GM19395 (cell line): ENCODE results near the gene TMEM266.

Source experiments
- ATAC-seq: cut with Tn5 transposase; IDR thresholded peaks from one replicate; pipeline ENCODE4 v1.9.1; 2021; ENCODE audit warnings: mild to moderate bottlenecking, moderate library complexity; ENCODE audit not compliant: unreplicated experiment

TMEM266 gene

GRCh38 chr15:76234337-76234889, 174.6 kb downstream of the TMEM266 start:
- ATAC-seq = no peak

- ATAC-seq = no peak
Observed at GRCh38 chr15:76235186-76235826, 175.5 kb downstream of the TMEM266 start.

DNA sequence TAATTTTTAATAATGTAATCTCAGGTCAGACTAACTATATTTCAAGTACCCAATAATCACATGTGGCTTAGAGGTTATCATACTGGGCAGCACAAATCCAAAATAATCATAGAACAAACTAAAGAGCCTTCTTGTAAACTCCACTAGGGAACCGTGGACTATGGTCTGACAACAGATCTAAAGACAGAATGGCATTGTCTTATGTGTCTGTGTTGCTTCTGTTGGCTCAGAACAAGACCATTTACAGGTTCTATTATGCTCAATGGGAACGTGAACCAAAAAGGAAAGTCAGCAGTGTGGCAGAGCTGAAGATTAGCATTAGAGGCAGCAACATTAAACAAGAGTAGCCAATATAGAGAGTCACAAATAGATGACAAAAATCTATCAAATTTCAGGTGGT, 176.6 kb downstream of the TMEM266 start:
- no peak for ATAC-seq

DNA sequence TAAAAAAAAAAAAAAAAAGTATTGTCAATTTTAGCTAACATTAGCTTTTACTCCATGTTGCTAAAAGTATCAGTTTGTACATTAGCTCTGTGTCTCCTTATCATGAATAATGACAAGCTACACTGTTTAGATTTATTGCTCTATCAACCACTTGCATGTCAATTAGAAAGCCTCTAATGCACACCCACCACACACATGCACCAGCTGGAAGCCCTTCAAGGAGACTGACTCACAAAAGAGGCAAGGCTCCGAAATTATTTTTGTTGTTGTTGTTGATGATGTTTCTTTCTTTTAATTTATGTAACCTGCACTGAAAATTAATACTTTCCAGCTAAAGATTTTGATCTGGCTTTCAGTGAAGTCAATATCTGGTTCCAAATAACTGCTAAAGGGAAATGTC, 180.0 kb downstream of the TMEM266 start:
- no peak for ATAC-seq

GRCh38 chr15:76245072-76245610, 185.4 kb downstream of the TMEM266 start:
- no peak for ATAC-seq

DNA sequence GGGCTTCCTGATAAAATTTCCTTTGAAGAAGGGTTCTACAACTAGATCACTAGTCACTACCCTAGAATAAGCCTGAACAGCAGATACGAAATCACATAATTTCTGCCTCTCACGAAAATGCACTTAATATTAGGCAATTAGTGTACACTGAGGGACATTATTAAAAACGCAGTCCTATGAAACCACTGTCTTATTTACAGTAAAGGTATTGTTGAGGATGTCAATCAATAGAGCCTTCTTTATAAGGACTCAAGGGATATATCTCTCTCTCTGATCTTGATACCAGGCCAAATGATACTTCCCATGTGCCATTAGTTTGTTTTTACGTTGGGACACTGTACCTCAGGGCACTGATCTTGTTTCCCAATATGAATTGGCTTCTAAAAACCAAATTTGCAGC, 191.9 kb downstream of the TMEM266 start:
- ATAC-seq = no peak

DNA sequence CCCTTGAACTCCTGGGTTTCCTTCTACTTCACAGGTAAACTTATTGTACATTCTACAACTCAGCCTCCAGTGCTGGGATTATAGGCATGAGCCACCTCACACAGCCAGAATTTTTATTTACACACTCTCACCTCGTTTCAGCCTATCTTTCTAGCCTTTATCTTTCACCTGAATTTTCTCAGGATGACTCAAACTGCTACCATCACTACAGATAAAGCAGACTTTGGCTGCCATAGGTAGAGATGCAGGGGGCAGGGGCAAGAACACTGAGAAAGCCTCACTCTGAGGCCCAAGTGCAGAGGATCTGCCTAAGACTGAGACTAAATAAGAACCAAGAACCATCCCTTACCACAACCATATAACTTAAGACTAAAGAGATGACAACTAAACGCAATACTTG, 192.5 kb downstream of the TMEM266 start:
- ATAC-seq = no peak

GRCh38 chr15:76253691-76254473, 194.1 kb downstream of the TMEM266 start:
- no peak for ATAC-seq
